DOHH2 (cell line): ENCODE measurements around the gene TLR10.

ENCODE experiments used
- H3F3A ChIP-seq: fragments of 200-600 bp; sonication (generic), shearing (Covaris generic); 2 replicates; pipeline ENCODE4 v1.6.0; 2016; ENCODE audit warnings: antibody characterized with exemption, mild to moderate bottlenecking; ENCODE audit not compliant: control insufficient read depth, insufficient read depth
- H3K27ac ChIP-seq: fragments of 200-600 bp; sonication (generic); 2 replicates; pipeline ENCODE4 v1.5.1; 2014; ENCODE audit warnings: low read depth, mild to moderate bottlenecking, low read length, moderate library complexity
- H3K27me3 ChIP-seq: fragments of 200-600 bp; sonication (generic); 2 replicates; pipeline ENCODE4 v1.6.1; 2014; ENCODE audit warnings: mild to moderate bottlenecking, low read length, mixed read lengths; ENCODE audit not compliant: control insufficient read depth
- H3K36me3 ChIP-seq: fragments of 200-600 bp; sonication (generic); 2 replicates; pipeline ENCODE4 v1.6.1; 2014; ENCODE audit warnings: mild to moderate bottlenecking, low read length, moderate library complexity, mixed read lengths; ENCODE audit not compliant: control insufficient read depth
- H3K4me1 ChIP-seq: fragments of 200-600 bp; sonication (generic); 2 replicates; pipeline ENCODE4 v1.6.1; 2014; ENCODE audit warnings: mild to moderate bottlenecking, low read length, mixed read lengths; ENCODE audit not compliant: control insufficient read depth
- H3K4me2 ChIP-seq: fragments of 200-600 bp; sonication (generic); 2 replicates; pipeline ENCODE4 v1.6.0; 2014; ENCODE audit warnings: mild to moderate bottlenecking, low read length, moderate library complexity
- H3K4me3 ChIP-seq: fragments of 200-600 bp; sonication (generic); 2 replicates; pipeline ENCODE4 v1.5.1; 2014; ENCODE audit warnings: mild to moderate bottlenecking, low read length, mixed read lengths
- H3K79me2 ChIP-seq: fragments of 200-600 bp; sonication (generic); 2 replicates; pipeline ENCODE4 v1.6.1; 2014; ENCODE audit warnings: mild to moderate bottlenecking, low read length, mixed read lengths; ENCODE audit not compliant: control insufficient read depth
- H3K9me2 ChIP-seq: fragments of 200-600 bp; sonication (generic); replicated peaks from 2 replicates; pipeline ENCODE4 v1.6.1; 2014; ENCODE audit warnings: mild to moderate bottlenecking, low read length, mixed read lengths; ENCODE audit not compliant: control insufficient read depth
- H3K9me3 ChIP-seq: fragments of 200-600 bp; sonication (generic); 2 replicates; pipeline ENCODE4 v1.6.1; 2014; ENCODE audit warnings: antibody characterized with exemption, low read length, mixed read lengths; ENCODE audit not compliant: control insufficient read depth, insufficient read depth
- H4K20me1 ChIP-seq: fragments of 200-600 bp; sonication (generic); 2 replicates; pipeline ENCODE4 v1.6.0; 2014; ENCODE audit warnings: low read depth, mild to moderate bottlenecking, antibody characterized with exemption, low read length, moderate library complexity; ENCODE audit not compliant: control insufficient read depth, insufficient read depth
- EZH2phosphoT487 ChIP-seq: fragments of 200-600 bp; sonication (generic); IDR thresholded peaks from 2 replicates; pipeline ENCODE4 v1.6.1; 2017; ENCODE audit warnings: borderline replicate concordance, mild to moderate bottlenecking, antibody characterized with exemption, low read length, moderate library complexity, mixed read lengths
- TF ChIP-seq, protein P1 (sequence below): fragments of 200-600 bp; sonication (generic); IDR thresholded peaks from one replicate; pipeline ENCODE4 v1.5.1; 2014; ENCODE audit warnings: antibody characterized with exemption, mild to moderate bottlenecking, low read depth, low read length; ENCODE audit not compliant: poor library complexity, severe bottlenecking

Gene TLR10

DNA sequence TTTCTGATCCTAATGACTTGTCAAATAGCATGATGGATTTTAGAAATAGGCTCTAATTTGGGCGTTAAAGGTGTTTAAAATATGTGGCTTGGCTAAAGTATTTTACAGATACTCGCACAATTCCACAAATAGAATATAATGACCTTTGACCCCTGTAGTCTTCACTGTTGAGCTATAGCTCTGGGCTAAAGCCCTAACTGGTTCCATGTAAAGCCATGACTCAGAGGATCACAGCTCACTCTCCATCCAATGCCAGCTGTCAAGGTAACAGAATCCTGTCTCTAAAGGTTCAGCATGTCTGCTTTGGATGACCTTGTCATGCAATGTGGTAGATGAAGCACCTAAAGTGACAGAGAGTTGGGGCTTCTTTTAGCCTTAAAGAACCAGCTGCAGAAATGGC lies 42.5 kb downstream of the TLR10 start:
- Histone ChIP-seq H3K36me3 (no peaks in the 10 kb centered on the region), H3K79me2 (no peaks in the 10 kb centered on the region), H3K27ac (no peak overlapping the region), H3K4me1 (peaks cover 5% of the 10 kb centered on the region; the same call in 1 of the 2 replicates), H3K9me2 (no peaks in the 10 kb centered on the region), H3K4me3 (no peak overlapping the region), H3K9me3 (no peaks in the 10 kb centered on the region), H3K4me2 (no peak overlapping the region), H3K27me3 (no peaks in the 10 kb centered on the region), H4K20me1 (no peaks in the 10 kb centered on the region), H3F3A (no peaks in the 10 kb centered on the region)
- TF ChIP-seq, protein P1, sequence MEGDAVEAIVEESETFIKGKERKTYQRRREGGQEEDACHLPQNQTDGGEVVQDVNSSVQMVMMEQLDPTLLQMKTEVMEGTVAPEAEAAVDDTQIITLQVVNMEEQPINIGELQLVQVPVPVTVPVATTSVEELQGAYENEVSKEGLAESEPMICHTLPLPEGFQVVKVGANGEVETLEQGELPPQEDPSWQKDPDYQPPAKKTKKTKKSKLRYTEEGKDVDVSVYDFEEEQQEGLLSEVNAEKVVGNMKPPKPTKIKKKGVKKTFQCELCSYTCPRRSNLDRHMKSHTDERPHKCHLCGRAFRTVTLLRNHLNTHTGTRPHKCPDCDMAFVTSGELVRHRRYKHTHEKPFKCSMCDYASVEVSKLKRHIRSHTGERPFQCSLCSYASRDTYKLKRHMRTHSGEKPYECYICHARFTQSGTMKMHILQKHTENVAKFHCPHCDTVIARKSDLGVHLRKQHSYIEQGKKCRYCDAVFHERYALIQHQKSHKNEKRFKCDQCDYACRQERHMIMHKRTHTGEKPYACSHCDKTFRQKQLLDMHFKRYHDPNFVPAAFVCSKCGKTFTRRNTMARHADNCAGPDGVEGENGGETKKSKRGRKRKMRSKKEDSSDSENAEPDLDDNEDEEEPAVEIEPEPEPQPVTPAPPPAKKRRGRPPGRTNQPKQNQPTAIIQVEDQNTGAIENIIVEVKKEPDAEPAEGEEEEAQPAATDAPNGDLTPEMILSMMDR = no peak
- TF ChIP-seq EZH2phosphoT487 = no peak

DNA sequence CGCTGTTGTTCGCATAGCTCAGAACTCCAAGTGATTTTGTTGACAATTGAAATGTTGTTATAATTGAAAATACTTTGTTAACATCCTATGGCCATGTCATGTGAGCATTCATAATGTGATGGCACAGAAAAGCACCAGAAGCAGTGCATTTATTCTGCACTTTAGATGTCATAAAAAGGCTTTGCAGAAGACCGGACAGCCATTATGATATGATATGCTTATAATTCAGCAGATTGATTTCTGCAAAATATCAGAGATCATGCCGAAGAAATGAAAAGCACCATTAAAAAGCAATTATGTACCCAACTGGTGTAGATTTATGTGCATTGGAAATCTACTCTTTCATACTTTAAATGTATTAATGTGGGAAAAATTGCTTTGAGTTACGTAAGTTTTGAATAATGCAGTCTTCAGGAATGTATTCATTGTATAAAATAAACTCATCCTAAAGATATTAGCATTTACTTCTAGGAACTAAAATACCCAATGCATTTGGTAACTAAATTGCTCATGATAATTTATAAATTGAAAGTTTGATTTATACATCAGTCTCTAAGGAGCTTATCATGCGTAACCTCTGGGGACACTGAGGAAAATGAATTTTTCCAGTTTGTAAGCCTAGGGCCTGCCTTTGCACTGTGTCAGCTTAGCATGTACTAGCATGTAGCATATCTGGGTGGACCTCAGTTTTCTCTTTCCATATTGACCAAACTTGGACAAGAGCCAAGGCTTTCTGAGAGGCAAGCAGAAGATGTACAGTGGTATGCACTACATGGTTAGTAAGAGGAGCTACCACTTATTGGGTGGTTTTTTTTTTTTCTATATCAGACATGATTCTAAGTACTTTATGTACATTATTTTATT lies 43.6 kb downstream of the TLR10 start:
- Histone ChIP-seq H3F3A (no peaks in the 10 kb centered on the region), H3K9me2 (no peaks in the 10 kb centered on the region), H3K4me2 (no peak overlapping the region), H3K4me1 (peaks cover 5% of the 10 kb centered on the region; the same call in 1 of the 2 replicates), H3K27me3 (no peaks in the 10 kb centered on the region), H3K36me3 (no peaks in the 10 kb centered on the region), H3K27ac (no peak overlapping the region), H3K4me3 (no peak overlapping the region), H3K9me3 (no peaks in the 10 kb centered on the region), H4K20me1 (no peaks in the 10 kb centered on the region), H3K79me2 (no peaks in the 10 kb centered on the region)
- TF ChIP-seq, protein P1 = no peak
- no peak for TF ChIP-seq EZH2phosphoT487

DNA sequence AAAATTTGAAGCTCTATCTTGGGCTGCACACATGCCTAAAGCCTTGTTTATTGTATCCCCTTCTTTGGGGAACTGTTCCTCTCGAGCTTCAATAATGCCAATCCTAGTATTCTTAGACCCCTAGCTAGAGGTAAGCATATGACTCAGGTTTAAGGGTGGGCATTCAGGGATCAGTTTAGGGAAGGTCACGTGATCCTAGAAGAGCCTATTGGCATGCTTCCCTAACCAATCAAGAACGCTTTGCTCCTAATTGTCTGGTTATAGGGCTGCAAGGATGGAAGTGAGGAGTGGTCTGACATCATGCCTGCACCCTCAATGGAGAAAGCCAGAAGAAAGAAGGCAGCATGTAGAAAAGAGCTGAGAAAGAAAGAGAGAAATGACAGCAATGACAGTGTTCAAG lies 46.9 kb downstream of the TLR10 start:
- H3K27me3 ChIP-seq = no peaks in the 10 kb centered on the region
- no peak overlapping the region for H3K4me2 ChIP-seq
- no peak overlapping the region for H3K4me3 ChIP-seq
- H3K9me2 ChIP-seq = no peaks in the 10 kb centered on the region
- no peak overlapping the region for H3K27ac ChIP-seq
- no peaks in the 10 kb centered on the region for H3K36me3 ChIP-seq
- H3K9me3 ChIP-seq = peaks cover 13% of the 10 kb centered on the region; the same call in 1 of the 2 replicates
- TF ChIP-seq EZH2phosphoT487 = no peak
- TF ChIP-seq, protein P1 = no peak
- no peaks in the 10 kb centered on the region for H3K79me2 ChIP-seq
- H3K4me1 ChIP-seq = no peaks in the 10 kb centered on the region
- H4K20me1 ChIP-seq = no peaks in the 10 kb centered on the region
- peaks cover 5% of the 10 kb centered on the region; the same call in 1 of the 2 replicates for H3F3A ChIP-seq
